NCI-H2196 treated with DMSO at 0.1 percent for 48 hours (cell line): Measurements from ENCODE around the gene SH2D1A.
"Not testable (repeated sequence)": the region's sequence is repeated elsewhere in the genome, so short reads cannot be mapped to it uniquely, and the experiment has no call there.

Experiments
- DNase-seq: peaks from one replicate; lab custom pipeline; 2025; ENCODE audit not compliant: unreplicated experiment; lab: John Stamatoyannopoulos, UW

Gene SH2D1A

DNA sequence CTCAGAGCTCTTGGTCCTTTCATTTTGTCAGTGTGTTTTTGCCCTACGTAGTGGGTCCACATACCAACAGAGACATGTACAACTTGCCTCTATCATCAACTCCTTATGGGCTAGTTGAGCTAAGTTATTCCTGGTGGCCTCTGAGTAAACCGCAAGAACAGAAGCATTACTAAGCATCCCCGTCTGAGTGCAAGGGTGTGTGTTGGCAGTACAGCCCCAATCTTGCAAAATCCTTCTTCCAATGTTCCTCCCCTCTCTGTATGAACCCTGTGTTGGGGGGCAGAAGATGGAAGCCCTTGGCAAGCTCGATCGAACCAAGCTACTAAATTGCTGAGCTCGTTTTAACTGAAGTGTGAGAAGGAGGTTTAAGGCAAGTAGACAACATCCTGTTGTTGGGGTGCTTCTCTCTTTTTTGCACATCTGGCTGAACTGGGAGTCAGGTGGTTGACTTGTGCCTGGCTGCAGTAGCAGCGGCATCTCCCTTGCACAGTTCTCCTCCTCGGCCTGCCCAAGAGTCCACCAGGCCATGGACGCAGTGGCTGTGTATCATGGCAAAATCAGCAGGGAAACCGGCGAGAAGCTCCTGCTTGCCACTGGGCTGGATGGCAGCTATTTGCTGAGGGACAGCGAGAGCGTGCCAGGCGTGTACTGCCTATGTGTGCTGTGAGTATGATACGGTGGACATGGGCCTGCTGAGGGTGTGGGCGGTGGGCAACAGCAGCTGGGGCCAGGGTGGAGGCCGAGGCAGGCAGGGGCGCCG lies at the start of gene SH2D1A:
SH2D1A (plus strand) TSS at position 447 of the 760 bp plus-strand sequence; CDS start at position 527, 80 bp downstream.
- DNase-seq: no peak

DNA sequence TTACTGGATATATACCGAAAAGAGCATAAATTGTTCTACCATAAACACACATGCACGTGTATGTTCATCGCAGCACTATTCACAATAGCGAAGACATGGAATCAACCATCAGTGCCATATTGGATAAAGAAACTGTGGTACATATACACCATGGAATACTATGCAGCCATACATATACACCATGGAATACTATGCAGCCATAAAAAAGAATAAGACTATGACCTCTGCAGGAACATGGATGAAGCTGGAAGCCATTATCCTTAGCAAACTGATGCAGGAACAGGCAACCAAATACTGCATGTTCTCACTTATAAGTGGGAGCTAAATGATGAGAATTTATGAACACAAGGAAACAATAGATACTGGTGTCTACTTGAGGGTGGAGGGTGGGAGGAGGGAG lies 47.0 kb upstream of the SH2D1A start:
- DNase-seq: not testable (repeated sequence)

DNA sequence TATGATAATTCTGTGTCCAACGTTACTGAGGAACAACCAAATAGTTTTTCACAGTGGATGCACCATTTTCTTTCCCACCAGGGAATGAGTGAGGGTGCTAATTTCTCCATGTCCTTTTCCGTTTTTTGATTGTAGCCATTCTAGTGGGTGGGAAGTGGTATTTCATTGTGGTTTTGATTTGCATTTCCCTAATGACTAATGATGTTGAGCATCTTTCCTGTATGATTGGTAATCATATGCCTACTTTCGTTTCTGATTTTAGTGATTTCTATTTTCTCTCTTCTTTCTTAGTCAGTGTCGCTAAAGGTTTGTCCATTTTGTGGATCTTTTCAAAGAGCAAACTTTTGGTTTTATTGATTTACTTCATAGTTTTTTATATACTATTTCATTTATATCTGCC lies 46.0 kb upstream of the SH2D1A start:
- no peak for DNase-seq

DNA sequence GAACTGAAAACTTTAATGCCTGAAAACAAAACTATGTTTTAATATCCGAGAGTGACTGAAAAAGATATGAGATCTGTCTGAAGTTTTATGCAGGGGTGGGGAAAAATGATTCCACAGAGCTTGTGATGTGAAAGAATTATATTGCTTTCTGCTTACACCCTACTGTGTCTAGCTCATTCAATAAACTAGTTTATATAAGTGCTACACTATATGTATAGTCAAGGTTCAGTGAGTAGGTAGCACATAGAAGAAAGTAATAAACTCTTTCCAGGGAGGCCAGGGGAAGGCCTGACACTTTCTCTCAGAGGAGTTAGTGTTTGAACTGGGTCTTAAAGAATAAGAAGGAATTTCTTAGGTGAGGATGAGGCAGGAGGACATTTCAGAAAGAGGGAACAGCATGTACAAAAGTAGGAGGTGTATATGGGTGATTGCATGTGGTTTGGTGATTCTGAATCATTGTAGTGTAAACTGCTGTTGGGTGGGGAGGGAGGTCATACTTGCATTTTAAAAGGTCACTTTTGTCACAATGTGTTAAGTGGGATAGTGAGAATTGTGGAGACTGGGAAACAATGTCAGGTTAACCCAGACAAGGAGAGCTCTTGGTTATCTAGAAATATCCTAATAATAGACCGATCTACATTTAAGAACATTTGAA lies 39.0 kb upstream of the SH2D1A start:
- DNase-seq: no peak

DNA sequence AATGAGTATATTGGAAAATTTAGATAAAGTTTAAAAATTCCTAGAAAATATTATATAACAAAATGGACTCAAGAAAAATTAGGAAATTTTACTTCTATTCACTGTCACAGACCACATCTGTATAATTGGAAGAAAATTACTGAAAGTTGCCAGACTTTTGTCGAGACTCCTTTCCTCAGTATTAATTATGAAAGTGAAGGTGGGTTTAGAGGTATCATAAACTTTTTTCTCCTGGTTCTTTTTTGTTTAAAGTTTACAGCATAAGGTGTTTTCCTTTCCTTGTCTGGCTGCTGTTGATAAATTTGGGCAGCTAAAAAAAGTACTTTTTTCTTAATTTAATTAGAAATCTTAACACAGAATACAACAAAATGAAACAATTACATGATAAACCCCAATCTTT lies 20.6 kb upstream of the SH2D1A start:
- no peak for DNase-seq

DNA sequence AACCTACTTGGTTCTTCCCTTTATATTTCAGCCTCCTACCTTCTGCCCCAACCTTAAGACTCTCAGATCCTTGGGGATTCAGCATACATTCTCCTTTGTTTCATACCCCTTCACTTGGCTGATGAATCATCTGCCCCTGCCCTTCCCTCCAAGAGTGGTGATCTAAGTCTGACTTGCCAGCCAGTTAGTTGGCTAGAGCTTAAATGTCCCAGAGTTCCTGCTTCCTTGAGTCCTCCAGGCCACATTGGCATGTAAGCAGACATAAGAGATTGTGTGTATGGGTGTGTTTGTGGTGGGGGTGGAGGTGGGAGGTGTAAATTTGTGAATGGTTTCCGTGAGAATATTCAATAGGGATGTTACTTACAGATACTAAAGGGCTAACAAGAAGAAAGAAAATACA lies 17.6 kb upstream of the SH2D1A start:
- DNase-seq: no peak

DNA sequence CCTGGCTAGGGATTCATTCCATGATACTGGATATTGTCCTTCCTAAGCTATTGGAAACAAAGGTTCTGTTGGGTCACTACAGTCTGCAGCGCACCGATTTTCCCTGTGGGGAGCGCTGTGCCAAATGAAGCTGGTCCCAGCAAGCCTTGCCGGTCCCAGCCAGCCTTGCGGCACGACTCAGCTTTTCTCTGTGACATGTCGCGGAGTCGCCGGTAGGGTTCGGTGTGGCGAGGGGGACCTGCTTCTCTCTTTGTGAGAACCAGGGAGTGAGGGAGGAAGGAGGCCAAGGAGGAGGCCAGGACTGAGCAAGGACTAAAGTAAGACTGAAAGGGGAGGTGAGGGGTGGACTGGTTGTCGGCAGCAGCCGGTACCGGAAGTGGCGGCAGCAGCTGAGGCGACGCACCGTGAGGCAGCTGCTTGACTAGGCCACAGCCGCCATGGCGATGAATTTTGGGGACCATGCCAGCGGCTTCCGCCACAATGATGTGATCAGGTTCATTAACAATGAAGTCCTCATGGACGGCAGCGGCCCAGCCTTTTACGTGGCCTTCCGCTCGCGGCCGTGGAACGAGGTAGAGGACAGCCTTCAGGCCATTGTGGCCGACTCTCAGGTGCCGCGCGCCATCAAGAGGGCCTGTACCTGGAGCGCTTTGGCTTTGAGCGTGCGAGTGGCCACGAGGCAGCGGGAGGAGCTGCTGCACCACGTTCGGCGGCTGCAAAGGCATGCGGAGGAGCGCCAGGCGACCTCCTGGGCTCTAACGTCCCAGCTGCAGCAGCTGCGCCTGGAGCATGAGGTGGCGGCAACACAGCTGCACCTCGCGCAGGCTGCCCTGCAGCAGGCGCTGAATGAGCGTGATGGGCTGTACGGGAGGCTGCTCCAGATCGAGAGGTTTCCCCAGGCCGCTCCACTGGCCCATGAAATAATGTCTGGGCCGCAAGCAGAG lies 13.6 kb upstream of the SH2D1A start, which contains the start of gene TEX13D:
TEX13D (plus strand) TSS at position 180 of the 944 bp plus-strand sequence; CDS start at position 438, 258 bp downstream.
- DNase-seq: no peak

DNA sequence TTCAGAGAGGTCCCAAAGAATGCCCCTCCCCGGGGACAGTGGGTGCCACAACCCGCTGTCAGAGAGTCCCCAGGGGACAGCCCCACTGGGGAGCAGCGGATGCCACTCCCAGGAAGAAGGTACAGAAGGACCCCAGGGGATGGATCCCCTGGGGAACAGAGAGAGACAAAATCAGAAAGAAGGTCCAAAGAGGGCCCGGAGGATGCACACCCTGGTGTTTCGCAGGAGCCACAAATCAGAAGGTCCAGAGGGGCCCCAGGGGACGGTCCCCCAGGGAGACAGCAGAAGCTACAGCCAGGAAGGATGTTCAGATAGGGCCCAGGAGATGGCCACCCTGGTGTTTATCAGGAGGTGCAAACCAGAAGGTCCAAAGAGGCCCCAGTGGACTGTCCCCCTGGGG lies 12.5 kb upstream of the SH2D1A start:
- DNase-seq: no peak

DNA sequence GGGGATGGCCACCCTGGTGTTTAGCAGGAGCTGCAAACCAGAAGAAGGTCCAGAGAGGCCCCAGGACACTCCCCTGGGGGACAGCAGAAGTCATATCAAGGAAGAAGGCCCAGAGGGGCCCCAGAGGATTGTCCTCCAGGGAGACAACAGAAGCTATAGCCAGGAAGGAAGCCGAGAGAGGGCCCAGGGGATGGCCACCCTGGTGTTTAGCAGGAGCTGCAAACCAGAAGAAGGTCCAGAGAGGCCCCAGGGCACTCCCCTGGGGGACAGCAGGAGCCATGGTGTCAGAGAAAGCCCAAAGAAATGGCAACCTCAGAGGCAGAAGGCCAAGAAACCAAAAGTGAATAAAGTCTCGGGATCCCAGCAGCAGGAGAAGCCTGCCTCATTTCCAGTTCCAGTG lies 11.8 kb upstream of the SH2D1A start:
- not testable (repeated sequence) for DNase-seq

DNA sequence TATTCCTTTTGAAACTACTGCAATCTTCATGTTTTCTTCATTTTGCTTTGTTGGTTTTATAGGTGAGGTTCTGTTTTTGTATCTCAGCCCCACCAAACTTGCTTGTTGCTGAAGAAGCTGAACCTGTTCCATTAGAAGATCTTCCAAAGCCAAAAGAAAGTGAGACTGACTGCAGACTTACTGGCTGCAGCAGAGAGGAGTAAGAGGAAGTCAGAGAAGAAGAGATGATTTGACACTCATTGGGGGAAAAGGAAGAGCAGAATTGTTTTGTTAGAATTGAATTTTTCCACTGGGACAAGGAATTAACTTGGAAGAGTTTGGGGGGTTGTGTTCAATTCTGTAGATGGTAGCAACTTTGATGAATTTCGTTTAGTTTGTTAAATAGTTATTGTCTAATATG lies 10.8 kb upstream of the SH2D1A start:
- DNase-seq: no peak

DNA sequence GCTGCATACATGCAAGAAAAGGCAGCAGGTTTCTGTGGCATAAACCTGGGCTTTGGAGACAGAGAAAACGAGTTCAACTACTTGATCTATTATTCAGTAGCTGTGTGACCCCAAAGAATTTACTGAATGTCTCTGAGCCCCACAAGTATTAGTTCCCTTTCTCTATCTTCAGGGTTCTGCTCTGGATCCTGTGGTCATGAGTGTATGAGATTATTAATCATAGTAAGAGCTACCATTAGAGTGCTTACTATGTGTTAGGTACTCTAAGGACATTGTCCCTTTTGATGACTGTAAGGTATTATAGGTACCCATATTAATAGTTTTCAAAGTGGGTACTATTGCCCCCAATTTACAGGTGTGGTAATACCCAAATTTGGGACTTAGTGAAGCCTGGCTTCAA lies 8.4 kb upstream of the SH2D1A start:
- no peak for DNase-seq

DNA sequence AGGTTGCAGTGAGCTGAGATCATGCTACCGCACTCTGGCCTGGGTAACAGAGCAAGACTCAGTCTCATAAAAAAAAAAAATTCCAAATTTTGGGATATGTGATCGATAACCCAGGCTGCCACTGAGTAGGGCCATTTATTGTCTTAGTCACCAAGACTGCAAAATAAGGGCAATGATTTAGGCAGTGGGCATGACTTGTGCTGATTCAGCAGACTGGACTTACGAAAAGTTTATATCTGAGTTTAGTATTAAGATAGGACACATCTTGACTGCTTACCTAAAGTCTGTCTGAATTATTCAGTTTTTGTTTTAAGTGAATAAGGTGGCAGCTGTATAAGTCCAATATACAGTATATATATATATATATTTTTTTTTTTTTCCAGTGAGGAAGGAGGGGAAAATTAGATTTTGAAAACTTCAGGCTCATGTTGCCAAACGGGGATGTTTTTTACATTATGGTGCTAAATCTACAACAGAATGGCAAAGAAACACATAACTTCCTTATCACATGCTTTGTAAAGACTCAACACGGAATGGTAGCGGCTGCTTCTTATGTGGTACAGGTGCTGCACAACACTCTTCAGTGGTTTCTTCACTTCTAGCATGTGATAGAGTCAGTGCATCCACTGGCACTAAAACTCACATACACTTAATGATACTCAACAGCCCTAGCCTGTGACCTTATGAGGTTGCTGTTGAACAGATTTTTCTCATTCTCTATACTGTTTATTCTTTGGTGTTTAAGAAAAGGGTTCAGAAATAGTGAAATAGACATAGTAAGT lies 7.4 kb upstream of the SH2D1A start:
- no peak for DNase-seq

DNA sequence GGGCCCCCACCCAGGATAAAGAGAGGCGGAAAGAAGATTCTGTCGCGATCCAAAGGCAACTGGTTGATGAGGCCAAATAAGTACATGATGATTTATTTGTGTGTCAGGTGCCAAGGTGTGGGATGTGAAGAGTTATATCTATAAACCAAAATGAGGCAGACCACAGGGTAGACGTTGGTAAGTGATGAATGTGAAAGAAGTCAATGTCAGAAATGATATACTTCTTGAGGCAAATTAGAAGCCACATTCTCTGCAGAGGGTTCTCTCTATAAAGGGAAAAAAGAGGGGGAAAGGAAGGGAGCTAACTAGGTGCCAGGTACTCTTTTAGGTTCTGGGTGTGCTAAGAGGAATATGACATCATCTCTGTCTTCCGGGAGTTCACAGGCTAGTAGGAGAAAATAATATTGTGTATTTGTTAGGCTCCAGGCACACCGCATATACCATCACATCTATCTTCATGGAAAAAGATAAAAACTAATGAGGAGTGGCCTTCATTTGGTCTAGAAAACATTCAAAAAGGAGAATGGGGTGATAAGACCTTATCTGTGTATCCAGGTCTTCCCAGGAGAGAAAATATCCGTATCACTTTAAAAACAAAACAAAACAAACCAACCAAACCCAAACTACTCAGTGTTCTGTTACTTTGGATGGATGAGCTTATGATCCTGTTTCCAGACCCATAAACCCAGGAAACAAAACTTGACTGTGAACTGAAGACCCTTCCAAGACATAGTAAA lies 4.8 kb upstream of the SH2D1A start:
- DNase-seq: no peak

DNA sequence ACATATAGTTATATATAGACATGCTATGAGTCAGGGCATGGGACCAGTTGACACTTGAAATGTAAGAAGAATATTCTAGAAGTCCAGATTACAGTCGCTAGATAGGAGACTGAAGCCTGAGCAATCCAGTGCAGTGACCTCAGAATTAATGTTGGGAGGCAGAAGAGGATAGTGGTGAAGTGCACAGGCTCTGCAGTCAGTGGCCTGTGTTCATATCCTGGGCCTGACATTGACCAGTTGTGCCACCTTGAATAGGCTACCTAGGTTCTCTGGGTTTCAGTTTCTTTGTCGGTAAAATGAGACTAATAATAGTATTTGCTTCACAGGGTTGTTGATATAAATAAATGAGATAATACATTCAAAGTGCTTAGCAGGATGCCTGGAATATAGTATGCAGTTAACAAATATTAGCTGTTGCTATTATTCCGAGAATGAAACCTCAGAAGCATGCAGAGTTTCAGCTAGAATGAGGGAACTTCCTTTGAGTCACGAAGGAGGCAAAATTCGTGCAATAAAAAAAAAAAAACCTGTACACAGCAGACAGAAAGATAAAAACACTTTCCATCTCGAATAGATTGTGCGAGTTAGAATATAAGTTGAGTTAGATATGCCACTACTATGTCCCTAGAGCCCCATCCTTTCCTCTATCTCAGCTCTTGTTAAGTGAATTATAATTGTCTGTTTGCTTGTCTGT lies 4.0 kb upstream of the SH2D1A start:
- no peak for DNase-seq

DNA sequence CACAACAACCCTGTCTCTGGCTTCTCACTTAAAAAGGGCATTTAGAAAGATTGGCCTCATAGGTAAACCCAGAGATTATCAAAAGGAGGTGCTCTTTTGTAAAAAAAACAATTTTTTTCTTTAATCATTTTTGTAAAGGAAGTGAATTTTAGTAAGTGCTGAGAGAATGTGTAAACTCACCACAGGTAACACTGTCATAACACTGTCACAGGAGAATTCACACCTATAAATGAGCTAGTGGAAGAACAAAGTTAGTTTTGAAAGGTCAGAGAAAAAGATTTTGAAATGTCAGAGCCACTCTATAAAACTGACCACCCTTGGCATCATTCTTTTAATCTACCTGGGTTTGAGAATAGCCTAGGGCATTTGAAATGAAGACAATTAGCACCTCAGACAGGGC lies 3.3 kb upstream of the SH2D1A start:
- DNase-seq: no peak

DNA sequence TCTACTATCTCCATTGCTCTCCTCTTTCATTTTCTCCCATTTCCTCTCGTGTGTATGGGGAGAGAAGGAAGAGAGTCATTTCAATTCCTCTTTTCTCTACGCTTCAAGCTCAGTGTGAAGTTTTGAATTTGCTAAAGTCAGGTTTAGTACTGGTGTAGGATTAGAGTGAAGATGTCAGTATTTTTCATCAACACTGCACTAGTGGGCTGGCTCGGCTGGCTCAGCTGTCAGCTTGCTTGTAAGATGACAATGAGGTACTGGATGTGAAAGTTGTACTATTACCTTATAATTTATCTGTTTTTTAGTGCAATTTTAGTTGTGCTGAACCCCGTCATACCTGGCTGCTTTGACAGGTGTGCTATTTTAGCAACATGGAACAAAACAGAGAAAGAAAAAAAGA lies 2.1 kb upstream of the SH2D1A start:
- DNase-seq: no peak

DNA sequence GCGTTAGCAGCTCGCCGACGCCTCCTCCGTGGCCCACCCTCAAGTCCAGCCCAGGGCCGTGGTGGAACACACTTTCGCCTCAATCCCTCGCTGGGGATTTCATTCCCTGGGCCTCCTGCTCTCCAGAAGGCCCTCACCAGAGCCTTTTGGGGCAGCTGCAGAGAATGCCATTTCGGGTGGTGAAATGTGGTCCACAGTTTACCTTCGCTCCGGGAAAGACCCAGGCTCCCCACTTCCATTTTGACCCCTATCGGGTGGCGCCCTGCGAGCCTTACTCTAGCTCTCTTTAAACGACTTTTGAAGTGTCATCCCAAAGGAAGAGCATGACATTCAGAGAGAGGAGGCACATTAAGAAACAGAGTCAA lies 496 bp downstream of the SH2D1A start:
- no peak for DNase-seq

DNA sequence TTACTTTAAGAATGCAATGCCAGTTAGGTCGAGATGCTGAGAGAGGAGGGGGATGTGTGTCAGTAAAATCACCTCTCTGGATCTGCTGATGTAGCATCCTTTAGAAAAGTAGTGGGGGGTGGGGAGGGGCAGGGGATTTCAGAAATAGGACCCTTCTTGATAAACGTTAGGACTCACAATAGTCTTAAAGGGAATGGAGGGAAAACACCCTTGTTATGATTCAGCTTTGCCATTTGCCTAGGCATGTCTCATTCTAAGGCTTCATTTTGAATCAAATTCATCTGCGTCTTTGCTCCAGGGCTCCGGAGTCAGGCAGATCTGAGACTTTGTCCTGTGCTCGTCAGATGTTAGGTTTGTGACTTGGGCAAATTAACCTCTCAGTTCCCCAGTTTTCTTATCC lies 879 bp downstream of the SH2D1A start:
- DNase-seq: no peak

DNA sequence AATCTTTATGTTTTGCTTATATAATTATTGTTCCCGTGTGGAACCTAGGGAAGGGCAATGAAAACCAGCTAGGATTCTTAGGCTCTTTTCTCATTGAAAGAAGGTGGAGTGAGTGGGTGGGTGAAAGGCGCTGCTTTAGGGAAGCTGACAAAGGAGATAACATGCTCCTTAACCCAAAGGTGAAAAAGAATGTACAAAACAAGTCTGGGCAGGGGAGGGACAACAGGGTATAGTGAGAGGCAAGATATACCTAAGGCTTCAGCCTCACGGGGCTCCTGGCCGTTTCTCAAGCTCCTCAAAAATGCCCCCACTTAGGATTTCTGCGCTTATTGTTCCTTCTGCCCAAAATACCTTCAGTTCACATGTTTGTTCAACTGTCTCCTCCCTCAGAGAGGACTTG lies 1.8 kb downstream of the SH2D1A start:
- no peak for DNase-seq
